GM12874 (cell line): ENCODE measurements around the gene THOC6.

Experiments
- CTCF ChIP-seq: IDR thresholded peaks from 2 replicates; pipeline ENCODE4 v1.5.1; 2011; ENCODE audit warnings: low read depth, mild to moderate bottlenecking, control low read depth, low read length, moderate library complexity; ENCODE audit not compliant: insufficient read depth

Gene THOC6

GRCh38 chr16:2980227-2981176, 43.3 kb upstream of the THOC6 start, which contains the start of gene PKMYT1:
Gene PKMYT1 (minus strand): TSS chr16:2980446. CDS start chr16:2979657, 789 bp downstream.
- TF ChIP-seq CTCF, result no peak

GRCh38 chr16:2981177-2981898, 42.5 kb upstream of the THOC6 start:
- TF ChIP-seq CTCF, result no peak

- TF ChIP-seq CTCF, result no peak
These were observed 42.0 kb upstream of the THOC6 start for GRCh38 chr16:2981899-2982250.

- TF ChIP-seq CTCF, result no peak
These were observed 41.4 kb upstream of the THOC6 start for GRCh38 chr16:2982402-2982801.

GRCh38 chr16:2983706-2984136, 40.1 kb upstream of the THOC6 start:
- TF ChIP-seq CTCF, result peak; percentile 97

- no peak for TF ChIP-seq CTCF
These were observed 38.4 kb upstream of the THOC6 start for GRCh38 chr16:2985462-2985861.

- no peak for TF ChIP-seq CTCF
These were observed 37.9 kb upstream of the THOC6 start for GRCh38 chr16:2985893-2986355.
